Activated T-cell treated with anti-CD3 and anti-CD28 coated beads for 1 hour (primary cell): ENCODE data around the gene PTPN20.

Experiments
- DNase-seq: peaks from one replicate; pipeline ENCODE4 v3.0.0-alpha.2; 2020; ENCODE audit warnings: low read depth

The PTPN20 gene

DNA sequence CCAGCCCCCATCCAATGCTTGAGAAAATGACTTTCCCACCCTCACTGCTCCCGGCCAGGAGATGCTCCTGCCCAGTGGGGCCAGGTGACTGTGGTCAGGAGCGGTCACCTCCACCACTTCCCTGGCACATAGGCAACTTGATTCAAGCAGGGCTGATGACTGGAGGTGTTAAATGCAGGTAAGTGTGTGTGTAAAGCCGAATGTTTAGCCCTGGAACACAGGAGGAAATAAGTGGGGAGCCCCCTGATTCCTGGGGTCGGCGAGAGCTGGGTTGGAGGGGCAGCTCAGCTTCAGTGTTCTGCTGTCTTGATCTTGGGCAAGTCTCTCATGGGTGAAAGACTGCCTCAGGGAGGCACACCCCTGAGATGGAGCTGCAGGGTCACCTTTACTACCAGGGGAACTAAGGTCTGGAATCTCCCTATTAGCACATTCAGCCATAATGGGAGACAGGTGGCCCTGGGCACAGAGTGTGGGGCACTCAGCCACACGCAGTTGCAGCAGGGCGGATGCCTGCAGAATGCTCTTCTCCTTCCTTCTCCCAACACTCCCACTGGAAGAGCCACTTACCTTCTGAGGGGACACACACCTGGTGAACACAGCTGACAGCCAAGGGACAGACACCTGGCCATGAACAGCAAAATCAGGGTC is 124.1 kb downstream of the PTPN20 start:
- DNase-seq: no peak

DNA sequence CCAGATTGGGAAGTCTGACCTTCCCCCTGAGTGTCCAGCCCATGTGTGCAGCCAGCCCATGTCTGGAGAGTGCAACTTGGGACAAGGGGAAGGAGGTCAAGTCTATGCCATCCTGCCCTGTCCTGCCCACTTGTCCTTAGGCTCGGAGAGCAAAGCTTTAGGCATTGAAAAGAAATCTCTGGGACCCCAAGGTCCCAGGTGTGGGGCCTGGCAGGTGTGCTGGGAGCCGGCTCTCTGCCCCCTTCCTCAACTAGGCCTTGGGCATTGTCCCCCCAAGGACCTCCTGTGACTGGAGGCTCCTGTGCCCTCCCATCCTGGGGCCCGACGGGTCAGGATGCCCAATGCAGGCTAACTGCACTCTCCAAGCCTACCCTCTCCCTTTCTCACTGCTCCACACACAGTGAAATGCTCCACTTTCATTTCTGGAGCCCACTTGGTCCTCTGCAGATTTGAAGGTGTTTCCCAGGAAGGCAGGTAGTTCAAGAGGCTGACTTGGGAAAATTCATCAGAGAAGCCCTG is 124.7 kb downstream of the PTPN20 start:
- no peak for DNase-seq

DNA sequence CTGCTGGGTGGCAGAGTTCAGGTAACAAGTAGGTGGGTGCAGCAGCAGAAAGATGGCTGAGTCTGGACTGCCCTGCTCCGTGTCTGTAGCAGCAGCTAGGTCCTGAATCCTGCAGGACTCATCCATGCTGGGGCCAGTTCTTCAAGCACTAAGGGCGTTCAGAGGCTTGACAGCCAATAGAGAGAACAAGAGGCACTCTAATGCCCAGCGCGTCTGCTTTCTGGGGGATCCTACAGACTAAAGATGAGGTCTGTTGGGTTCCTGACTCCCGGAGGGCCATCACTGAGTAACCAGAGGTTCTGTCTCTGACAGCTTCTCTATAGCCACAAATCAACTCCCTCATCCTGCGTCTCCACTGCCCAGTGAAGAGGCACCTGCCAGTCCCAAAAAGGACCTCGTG is 125.5 kb downstream of the PTPN20 start:
- no peak for DNase-seq

DNA sequence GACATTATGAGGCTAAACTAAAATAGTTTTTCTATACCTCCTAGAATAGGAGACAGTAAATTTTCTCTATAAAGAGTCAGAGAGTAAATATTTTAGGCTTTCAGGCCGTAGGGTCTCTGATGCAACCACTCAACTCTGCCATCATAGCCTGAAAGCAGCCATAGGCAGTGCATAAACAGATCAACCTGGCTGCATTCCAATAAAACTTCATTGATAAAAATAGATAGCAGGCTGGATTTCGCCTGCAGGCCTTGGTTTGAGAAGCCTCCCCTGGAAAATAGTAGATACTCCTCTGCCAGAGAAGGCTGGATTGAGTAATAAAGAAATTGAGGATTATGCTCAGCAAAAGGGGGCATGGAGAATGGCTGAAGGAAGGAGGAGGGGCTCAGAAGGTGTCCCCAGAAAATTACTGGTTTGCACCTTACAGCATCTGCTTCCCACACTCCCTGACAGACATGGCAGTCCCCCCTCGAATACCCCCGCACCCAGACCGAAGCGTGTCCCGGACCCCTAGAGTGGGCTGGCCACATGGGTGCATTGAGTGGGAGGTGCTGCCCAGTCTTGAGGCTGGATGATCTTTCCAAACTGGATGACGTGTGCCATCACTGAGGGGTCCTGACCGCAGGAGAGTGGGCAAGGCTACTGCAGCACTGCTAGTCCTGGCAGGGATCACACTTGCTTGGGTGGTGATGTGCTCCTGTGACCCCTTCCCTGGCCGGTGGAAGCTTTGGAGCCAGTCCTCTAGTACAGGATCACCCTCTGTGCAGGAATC is 126.6 kb downstream of the PTPN20 start:
- no peak for DNase-seq

DNA sequence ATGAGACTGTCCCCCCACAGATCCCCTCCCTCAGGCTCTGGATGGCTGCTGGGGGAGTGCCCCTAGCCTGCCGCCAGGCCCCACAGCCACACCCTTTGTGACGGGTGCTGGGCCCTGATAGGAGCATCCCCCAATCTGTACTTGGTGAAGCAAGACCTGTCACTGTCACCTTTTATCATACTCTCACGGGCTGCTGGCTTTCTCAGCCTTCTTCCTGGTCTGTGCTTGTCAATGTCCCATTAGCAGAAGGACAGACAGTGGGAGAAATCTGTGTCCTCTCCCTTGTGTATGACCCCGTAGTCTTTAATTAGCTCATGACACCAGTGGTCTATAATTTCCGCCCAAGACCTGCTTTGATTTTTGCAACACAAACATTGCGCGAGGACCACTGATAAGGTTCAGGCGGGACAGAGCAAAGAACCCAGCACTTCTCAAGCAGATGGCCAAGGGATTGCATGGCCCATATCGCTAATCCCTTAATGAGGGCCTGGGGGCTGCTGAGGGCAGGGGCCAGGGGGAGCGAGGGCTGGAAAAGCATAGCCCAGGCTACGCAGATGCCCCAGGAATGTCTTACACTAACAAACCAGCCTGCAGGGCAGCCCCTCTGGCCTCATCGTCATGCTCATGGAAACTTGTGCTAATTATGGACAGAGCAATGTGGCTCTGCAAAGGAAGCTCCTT is 127.8 kb downstream of the PTPN20 start:
- no peak for DNase-seq

DNA sequence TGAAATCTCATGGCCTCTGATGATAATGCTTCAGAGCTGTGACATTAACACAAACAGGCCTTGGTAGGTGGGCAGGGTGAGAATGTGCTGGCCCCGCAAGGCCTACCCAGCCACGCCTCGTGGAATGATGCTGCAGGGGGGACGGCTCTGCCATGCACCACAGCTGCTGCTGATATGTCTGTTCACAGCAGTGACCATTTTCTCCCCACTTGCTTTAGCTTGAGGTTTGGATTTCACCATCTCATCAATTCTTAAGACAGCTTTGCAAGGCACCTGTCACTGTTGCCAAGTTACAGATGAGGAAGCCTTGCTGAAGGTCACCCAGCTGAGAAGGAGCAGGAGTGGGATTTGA is 128.3 kb downstream of the PTPN20 start:
- DNase-seq: no peak

DNA sequence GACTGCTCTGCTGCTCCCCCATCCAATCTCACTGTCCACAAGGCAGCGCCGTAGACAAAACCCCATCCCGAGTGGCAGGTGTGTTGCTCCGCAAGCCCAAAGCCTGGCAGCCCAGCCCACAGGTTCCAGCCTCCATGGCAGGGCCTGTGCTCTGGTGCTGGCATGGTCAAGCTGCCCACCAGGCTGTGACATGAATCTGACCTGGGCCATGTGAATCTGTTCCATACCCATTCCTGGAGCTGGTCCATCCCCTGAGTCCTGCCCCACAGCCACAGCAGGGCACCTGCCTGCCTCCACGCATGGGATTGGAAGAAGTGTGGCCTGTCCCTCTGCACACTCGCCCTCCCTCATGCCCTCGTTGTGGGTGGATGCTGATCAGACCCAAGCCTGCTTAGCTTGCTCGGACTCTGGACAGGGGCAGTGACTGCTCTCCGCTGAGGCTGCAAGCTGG is 128.8 kb downstream of the PTPN20 start:
- DNase-seq: no peak

DNA sequence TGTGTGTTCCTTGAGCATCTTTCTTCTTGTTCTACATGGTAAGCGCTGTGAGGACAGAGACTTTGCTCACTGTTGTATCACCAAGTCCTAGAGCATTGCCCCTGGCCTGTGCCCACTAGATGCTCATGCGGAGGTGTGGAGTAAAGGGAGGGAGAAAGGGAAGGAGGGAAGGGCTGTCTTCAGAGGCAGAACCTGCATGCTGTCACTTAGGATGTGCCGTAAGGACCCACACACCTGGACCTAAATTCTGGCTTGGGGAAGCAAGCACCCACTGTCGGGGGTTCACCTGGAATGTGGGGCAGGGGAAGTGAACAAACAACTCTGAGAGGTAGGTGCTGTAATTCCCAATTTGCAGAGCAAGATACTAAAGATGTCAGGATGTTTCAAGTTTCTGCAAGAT is 129.5 kb downstream of the PTPN20 start:
- no peak for DNase-seq

DNA sequence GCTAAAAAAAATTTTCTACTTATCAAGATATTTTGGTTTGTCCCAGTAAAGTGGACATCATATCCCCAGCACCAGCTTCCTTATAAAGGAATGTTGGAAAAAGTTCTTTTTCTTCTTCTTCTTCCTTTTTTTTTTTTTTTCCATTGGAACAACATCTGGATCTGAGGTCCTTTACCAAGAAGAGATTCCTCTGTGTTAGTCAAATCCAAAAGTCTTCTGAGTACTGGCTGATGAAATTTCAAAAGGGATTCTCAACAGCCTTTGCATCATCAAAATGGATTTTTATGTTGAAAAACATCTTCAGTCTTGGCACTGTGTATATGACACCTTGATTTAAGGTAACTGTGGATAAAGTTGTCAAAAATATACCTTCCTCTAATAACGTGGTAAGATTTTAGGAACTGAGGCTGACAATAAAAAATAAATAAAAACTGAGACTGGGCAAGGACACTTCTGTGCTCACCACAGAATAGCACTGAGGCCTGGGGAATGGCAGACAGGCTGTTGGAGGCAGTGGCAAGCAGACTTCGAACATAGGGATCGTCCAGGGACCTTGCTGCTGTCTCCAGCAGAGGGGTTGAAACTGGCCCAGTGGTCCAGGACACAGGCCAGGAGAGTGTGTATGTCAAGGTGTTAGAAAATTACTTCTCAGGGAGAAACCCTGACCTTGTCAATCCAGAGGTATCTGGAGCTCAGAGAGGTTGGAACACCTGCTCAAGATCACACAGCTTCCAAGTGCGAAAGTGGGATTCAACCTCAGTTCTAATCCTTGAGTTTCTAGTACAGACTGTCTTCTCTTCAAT is 130.4 kb downstream of the PTPN20 start:
- no peak for DNase-seq

DNA sequence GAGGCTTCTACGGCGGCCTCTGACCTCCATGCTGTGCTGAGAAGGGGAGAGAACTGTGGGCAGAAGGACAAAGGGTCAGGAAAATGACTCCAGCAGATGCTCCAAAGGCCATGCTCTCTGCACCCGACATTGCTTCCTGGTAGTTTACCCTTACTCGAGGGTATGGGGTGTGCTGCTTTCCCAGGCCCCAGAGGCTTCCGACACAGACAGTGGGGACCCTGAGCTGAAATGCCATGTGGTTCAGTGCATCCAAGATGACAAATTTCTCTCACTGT is 130.9 kb downstream of the PTPN20 start:
- DNase-seq: no peak

DNA sequence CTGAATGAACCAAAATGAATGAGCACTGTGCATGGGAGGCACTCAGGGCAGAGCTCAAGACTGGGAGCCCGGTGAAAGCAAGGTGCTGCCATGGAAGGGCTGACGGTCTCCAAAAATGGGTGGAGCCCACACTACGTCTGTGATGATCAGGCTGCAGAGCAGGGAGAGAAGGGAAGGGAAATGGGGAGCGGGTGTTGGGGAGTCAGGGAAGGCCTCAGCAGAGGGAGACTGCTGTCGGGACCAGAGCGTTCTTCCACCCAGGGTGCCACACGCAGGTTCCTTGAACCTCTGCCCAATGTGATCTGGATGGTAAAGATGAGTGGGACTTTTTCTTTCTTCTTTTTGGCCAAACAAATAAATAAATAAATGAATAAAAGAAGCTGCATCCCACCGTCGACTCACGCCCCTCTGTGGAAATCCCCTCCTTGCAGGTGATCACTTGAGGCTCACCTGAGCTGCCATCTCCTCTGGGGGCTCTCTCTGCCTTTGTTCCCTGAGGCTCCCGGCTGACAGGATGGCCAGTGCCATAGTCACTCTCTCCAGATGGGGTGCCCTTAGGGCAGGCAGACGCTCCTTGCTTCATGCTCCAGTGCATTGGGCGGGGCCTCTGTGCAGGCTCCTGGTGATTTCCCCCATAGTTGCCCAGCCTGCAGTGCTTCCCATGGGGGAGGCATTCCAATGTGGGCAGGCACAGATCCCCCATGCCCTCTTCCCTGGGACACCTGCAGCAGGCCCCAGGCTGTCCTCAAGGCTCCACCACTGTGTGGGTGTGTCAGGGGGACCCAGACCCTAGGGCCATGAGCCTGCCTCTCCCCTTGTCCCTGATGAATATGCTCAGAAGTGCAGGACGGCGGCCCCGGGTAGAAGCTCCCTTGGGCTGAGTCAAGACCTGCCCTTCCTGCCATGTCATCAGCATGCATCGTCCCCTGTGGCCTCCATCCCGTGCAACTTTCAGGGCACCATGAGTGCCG is 131.8 kb downstream of the PTPN20 start:
- no peak for DNase-seq

DNA sequence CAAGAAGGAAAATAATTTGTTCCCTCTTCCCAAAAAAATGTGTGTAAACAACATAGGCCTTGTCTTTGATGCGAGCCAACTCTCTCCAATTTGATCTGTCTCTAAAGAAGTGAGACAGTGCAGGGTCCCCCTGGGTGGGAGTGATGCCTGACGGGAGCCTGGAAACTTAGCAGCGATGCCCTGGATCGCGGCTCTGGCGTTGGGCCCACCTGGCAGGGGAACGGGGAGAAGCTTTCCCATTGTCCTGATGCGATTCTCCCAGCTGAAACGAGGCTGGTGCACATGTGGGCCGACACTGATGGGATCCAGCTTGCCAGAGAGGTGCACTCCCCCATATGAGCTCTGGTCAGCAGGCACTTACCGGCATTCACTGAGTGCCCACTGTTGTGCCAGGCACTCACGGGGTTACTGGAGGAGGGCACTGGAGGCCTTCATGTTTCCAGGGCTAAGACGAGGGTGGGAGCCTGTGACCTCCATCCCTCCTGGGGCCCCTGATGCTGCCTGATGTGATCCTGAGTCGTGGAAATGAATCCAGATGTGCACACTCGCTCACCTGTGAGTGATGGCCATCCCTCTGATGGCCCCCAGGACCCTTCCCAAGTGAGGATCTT is 132.8 kb downstream of the PTPN20 start:
- no peak for DNase-seq

DNA sequence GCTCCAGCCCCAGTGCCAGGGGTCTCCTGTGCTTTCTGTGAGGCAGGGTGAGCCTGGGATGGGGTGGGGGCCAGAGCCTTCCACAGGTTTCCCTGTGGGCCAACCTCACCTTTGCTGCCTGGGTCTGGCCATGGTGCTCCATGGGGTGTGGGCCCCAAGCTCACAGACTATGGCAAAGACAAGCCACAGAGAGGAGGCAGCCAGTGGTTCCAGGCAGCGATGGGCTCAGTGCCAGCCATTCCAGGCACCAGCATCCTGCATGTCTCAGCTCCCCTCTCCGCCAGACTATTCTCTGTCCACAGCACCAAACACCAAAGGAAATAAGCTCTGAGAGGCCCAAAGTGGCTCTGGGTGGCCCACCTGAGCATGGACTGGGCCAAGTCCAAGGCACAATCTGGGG is 133.5 kb downstream of the PTPN20 start:
- no peak for DNase-seq

DNA sequence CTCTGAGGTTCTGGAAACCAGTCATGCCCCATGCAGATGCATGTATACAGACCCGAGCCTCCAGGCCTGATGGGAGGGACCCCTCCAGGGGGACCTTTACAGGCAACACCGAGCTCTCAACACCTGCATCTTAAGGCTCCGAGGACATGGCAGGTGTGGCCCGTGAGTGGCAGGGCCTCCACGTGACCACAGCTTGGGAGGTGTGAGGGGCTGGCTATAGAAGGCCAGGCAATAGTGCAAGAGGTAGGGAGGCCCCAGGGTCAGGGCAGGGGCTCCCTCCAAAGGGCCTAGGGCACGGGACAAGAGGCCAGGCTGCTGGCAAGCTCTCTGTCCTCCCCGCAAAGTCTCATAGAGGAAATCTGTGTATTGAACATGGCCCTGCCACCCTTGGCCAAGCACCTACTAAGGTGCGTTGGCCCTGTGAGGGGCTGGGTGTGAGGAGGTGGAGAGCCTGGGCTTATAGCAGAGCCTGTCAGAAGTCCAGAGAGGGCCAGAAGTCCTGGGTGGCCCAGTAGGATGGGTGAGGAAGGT is 134.2 kb downstream of the PTPN20 start:
- no peak for DNase-seq

DNA sequence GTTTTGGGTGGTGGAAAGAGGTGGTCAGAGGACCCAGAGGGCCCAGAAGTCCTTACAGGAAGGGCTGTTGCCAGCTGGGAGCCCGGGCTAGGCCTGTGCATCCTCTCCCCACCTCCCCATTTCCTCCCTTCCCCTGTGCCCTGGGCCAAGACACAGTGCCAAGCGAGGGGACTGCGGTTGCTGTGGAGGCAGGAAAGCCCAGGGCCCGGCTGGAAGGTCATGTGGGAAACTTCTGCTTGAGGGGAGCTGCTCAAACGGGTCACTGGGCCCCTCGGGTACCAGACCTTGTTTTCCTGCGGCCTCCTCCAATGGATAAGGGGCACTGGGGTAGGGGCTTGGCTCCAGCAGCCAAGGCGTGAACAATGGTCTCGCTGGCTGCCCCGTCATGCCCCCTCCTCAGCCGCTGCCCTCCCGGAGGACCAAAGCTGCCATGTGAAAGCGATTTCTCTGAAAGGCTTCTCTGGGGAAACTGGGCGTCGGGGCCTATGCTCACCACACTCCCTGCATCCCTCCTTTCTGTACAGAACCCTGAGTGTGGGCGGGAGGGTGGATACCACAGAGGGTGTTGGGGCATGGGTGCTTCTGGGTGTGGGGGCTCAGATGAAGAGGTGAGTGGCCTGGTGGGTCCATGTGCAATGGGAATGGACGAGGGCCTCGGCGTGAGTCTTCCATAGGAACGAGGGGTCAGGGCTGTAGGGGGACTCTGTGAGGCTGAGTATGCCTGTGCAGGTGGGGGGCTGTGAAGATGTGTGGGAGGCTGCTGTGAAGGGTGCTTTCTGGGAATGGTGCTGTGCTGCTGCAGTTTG is 135.3 kb downstream of the PTPN20 start:
- DNase-seq: no peak

DNA sequence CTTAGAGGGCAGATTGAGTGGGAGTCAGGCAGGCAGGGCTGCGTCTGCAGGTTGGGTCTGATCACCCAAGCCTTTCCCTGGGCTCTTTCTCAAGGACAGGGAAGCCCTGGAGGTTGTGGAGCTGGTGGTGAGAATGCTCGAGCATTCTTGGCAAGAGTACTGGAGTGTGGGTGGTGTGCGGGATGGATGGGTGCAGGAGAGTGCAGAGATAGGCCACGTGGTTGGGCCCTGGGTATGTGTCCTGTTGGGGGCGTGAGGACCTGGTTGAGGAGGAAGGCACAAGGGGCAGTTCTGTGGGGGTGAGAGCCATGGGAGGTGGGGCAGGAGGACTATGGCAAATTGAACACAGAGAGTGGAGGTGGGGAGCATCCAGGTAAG is 135.9 kb downstream of the PTPN20 start:
- no peak for DNase-seq

DNA sequence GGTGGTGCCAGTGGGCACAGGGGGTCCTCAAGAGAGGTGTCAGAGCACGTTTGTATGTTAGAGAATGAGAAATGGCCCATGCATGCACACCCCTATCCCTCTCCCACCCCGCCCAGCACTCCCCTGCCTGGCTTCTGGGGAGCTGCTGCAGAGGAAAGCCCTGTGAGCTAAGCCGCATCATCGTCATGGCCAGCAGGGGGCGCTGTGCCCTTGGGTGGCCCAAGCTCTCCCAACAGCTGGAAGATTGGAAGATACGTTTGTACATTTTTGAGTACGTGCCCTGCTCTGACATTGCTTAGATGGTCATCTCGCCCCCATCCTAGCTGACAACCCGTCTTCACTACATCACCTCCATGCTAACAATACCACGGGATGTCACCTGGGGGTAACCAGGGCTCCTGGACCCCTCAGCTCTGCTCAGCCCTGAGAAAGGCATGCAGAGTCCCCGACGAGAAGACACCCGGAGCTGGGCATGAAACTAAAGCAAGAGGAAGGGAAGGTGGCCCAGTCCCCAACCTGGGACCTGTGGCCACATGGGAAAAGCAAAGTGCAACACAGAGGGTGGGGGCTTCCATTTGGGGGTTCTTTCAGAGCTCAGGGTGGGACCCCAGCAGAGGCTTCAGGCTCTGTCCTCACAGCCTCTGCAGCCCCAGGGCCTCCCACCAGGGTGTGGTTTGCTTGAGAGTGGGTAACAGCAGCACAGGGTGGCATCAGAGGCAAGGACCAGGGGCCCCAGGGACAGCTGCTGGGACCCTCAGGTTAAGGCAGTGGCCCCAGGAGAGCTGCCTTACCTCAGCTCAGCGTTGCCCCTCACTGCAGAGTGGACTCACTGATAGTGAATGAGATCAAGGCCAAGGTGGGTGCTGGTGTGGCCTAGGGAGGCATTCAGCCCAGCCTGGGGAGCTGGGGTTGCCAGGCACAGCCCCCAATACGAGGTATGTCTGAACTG is 136.6 kb downstream of the PTPN20 start:
- DNase-seq: peak; percentile 73

DNA sequence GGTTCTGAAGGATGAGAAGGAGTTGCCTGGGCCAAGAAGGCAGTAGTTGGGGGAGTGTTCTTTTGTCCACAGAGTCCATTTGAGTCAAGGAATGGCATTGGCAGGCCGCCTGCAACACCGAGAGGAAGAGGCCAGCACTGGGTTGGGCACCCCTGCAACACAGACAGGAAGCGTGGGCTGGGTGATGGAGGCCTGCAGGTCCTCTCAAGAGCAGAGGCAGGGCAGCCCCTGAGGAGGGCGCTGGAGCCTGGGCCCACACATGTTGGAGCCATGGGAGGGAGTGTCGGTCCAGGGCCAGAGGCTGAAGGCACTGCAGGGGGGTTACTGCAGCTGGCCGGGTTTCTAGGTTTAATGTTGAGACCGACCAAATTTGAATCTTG is 137.3 kb downstream of the PTPN20 start:
- no peak for DNase-seq
